ENCODE data around the gene DUSP28. TPM values are rescaled to one million over a fixed set of nuclear protein-coding genes. Genes with fewer than 3 reads are reported as not detected.
A peak's percentile ranks its signal among the peaks of the same experiment; 100 is the strongest.

DUSP28 gene
- total and polyA plus RNA-seq, 2 of the 13 experiments (the other 11 are each of a cell fraction or from before 2014, with no cell fraction given): 5.2 to 8.6 TPM

GRCh38 chr2:240586198-240586918 is 26.2 kb downstream of the DUSP28 start, which contains the start of gene CAPN10 (continued):
- no peak for TF ChIP-seq MAFG (CRISPR knock-in tag; IDR thresholded peaks at IDR 0.05)
- TF ChIP-seq REST (IDR thresholded peaks at IDR 0.05; ENCODE audit: borderline replicate concordance in 1 of 2, low read depth in 1 of 2, low read length in 2 of 2): peak in 1 of 2 experiments; percentile 15; a peak in 1 of 4 replicates
- no peak for TF ChIP-seq ZBTB46 (CRISPR knock-in tag; IDR thresholded peaks at IDR 0.05; ENCODE audit: borderline replicate concordance)
- TF ChIP-seq ZNF646 (CRISPR knock-in tag; IDR thresholded peaks at IDR 0.05): no peak
- TF ChIP-seq MTERF4 (CRISPR knock-in tag; IDR thresholded peaks at IDR 0.05): peak; percentile 56; the same call in 1 of the 2 replicates
- peak; percentile 51; the same call in 1 of the 2 replicates for TF ChIP-seq ARNTL (CRISPR knock-in tag; IDR thresholded peaks at IDR 0.05)
- no peak; the same call in 1 of the 2 replicates for TF ChIP-seq ZFP90 (CRISPR knock-in tag; IDR thresholded peaks at IDR 0.05; ENCODE audit: borderline replicate concordance)
- TF ChIP-seq ZNF687 (CRISPR knock-in tag; IDR thresholded peaks at IDR 0.05): peak; percentile 86
- no peak for TF ChIP-seq PTBP1 (IDR thresholded peaks at IDR 0.05; ENCODE audit: low read depth, low read length, poor library complexity, severe bottlenecking)
